ENCODE measurements around the gene RTN1. TPM values are rescaled to one million over a fixed set of nuclear protein-coding genes. Genes with fewer than 3 reads are reported as not detected.

The RTN1 gene
- total and polyA plus RNA-seq, 2 donors from 2014 or later, result 4.5 to 5.1 TPM

GRCh38 chr14:59619061-59619460, 251.5 kb downstream of the RTN1 start:
- TF ChIP-seq CTCF (IDR thresholded peaks at IDR 0.05; ENCODE audit: borderline replicate concordance, extremely low read depth, insufficient read depth), result no peak
- intact Hi-C loops (cut with DNase I), result no loop called here
- Histone ChIP-seq H3K27ac (ENCODE audit: low read depth in 2 of 2, low read length in 2 of 2) (no peak overlapping the region), H3K36me3 (ENCODE audit: control insufficient read depth in 2 of 3, insufficient read depth in 3 of 3, low read length in 3 of 3) (no peaks in the 10 kb centered on the region), H3K9ac (ENCODE audit: low read length in 3 of 3) (no peak overlapping the region), H3K4me3 (ENCODE audit: low read length in 3 of 3) (no peak overlapping the region), H3K9me3 (ENCODE audit: control insufficient read depth in 2 of 3, insufficient read depth in 1 of 3, low read length in 3 of 3) (no peaks in the 10 kb centered on the region), H3K4me1 (ENCODE audit: control insufficient read depth in 2 of 3, insufficient read depth in 2 of 3, low read depth in 1 of 3, low read length in 3 of 3) (no peaks in the 10 kb centered on the region), H3K27me3 (ENCODE audit: control insufficient read depth, insufficient read depth, low read length) (no peaks in the 10 kb centered on the region)
- FAIRE-seq, result no peak
- no peak for DNase-seq

- Histone ChIP-seq H3K4me3 (ENCODE audit: low read length in 3 of 3) (no peak overlapping the region), H3K27me3 (ENCODE audit: control insufficient read depth, insufficient read depth, low read length) (no peaks in the 10 kb centered on the region), H3K4me1 (ENCODE audit: control insufficient read depth in 2 of 3, insufficient read depth in 2 of 3, low read depth in 1 of 3, low read length in 3 of 3) (no peaks in the 10 kb centered on the region), H3K9me3 (ENCODE audit: control insufficient read depth in 2 of 3, insufficient read depth in 1 of 3, low read length in 3 of 3) (no peaks in the 10 kb centered on the region), H3K36me3 (ENCODE audit: control insufficient read depth in 2 of 3, insufficient read depth in 3 of 3, low read length in 3 of 3) (no peaks in the 10 kb centered on the region), H3K27ac (ENCODE audit: low read depth in 2 of 2, low read length in 2 of 2) (no peak overlapping the region), H3K9ac (ENCODE audit: low read length in 3 of 3) (no peak overlapping the region)
- intact Hi-C loops (cut with DNase I), result no loop called here
- DNase-seq (no peak), FAIRE-seq (no peak)
- no peak for TF ChIP-seq CTCF (IDR thresholded peaks at IDR 0.05; ENCODE audit: borderline replicate concordance, extremely low read depth, insufficient read depth)
These were observed 269.5 kb downstream of the RTN1 start for GRCh38 chr14:59601056-59601455.

- no peak overlapping the region for H3K27ac ChIP-seq (ENCODE audit: low read depth in 2 of 2, low read length in 2 of 2)
- no peak for TF ChIP-seq CTCF (IDR thresholded peaks at IDR 0.05; ENCODE audit: borderline replicate concordance, extremely low read depth, insufficient read depth)
- intact Hi-C loops (cut with DNase I), result no loop called here
- H3K27me3 ChIP-seq (ENCODE audit: control insufficient read depth, insufficient read depth, low read length), result no peaks in the 10 kb centered on the region
- no peak overlapping the region for H3K4me3 ChIP-seq (ENCODE audit: low read length in 3 of 3)
- no peak for FAIRE-seq
- H3K4me1 ChIP-seq (ENCODE audit: control insufficient read depth in 2 of 3, insufficient read depth in 2 of 3, low read depth in 1 of 3, low read length in 3 of 3), result no peaks in the 10 kb centered on the region
- DNase-seq, result no peak
- H3K36me3 ChIP-seq (ENCODE audit: control insufficient read depth in 2 of 3, insufficient read depth in 3 of 3, low read length in 3 of 3), result no peaks in the 10 kb centered on the region
- H3K9ac ChIP-seq (ENCODE audit: low read length in 3 of 3), result no peak overlapping the region
- H3K9me3 ChIP-seq (ENCODE audit: control insufficient read depth in 2 of 3, insufficient read depth in 1 of 3, low read length in 3 of 3), result no peaks in the 10 kb centered on the region
These were observed 270.2 kb downstream of the RTN1 start for GRCh38 chr14:59600211-59600945.

- no peaks in the 10 kb centered on the region for H3K36me3 ChIP-seq (ENCODE audit: control insufficient read depth in 2 of 3, insufficient read depth in 3 of 3, low read length in 3 of 3)
- intact Hi-C loops (cut with DNase I), result no loop called here
- no peak for FAIRE-seq
- no peaks in the 10 kb centered on the region for H3K27me3 ChIP-seq (ENCODE audit: control insufficient read depth, insufficient read depth, low read length)
- DNase-seq, result no peak
- no peak for TF ChIP-seq CTCF (IDR thresholded peaks at IDR 0.05; ENCODE audit: borderline replicate concordance, extremely low read depth, insufficient read depth)
- no peaks in the 10 kb centered on the region for H3K4me1 ChIP-seq (ENCODE audit: control insufficient read depth in 2 of 3, insufficient read depth in 2 of 3, low read depth in 1 of 3, low read length in 3 of 3)
- no peak overlapping the region for H3K4me3 ChIP-seq (ENCODE audit: low read length in 3 of 3)
- H3K9ac ChIP-seq (ENCODE audit: low read length in 3 of 3), result no peak overlapping the region
- H3K9me3 ChIP-seq (ENCODE audit: control insufficient read depth in 2 of 3, insufficient read depth in 1 of 3, low read length in 3 of 3), result no peaks in the 10 kb centered on the region
- H3K27ac ChIP-seq (ENCODE audit: low read depth in 2 of 2, low read length in 2 of 2), result no peak overlapping the region
These were observed 275.5 kb downstream of the RTN1 start for GRCh38 chr14:59595071-59595470.

All from kidney (tissue), 14 donors.